Measurements from ENCODE around the gene PCAT6. TPM values are rescaled to one million over a fixed set of nuclear protein-coding genes. Genes with fewer than 3 reads are reported as not detected.

PCAT6 gene
- total RNA-seq, 4 donors from 2014 or later = not detected

DNA sequence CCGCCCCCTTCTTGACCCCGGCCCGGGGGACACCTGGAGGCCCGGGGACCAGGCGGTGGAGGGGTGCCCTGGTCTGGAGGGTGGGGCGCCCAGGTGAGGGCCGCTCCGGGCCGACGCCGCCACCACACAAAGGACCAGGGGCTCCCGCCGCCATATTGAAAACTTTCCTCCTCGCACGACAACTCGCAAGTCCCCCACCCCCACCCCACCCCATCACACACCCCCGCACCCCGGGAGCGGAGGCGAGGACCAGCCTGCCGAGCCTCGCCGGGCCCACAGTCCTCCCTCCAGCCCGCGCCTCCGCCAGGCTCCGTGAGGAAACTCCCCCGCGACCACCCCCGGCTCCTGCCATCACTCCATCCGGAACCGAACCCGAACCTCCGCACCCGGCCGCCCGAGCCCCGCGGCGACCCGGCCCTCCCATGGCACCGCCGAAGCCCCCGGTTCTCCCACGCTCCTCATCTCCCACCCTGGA, 3.3 kb upstream of the PCAT6 start:
- H3K9me3 ChIP-seq = no peaks in the 10 kb centered on the region
- TF ChIP-seq, protein P1, sequence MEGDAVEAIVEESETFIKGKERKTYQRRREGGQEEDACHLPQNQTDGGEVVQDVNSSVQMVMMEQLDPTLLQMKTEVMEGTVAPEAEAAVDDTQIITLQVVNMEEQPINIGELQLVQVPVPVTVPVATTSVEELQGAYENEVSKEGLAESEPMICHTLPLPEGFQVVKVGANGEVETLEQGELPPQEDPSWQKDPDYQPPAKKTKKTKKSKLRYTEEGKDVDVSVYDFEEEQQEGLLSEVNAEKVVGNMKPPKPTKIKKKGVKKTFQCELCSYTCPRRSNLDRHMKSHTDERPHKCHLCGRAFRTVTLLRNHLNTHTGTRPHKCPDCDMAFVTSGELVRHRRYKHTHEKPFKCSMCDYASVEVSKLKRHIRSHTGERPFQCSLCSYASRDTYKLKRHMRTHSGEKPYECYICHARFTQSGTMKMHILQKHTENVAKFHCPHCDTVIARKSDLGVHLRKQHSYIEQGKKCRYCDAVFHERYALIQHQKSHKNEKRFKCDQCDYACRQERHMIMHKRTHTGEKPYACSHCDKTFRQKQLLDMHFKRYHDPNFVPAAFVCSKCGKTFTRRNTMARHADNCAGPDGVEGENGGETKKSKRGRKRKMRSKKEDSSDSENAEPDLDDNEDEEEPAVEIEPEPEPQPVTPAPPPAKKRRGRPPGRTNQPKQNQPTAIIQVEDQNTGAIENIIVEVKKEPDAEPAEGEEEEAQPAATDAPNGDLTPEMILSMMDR (IDR thresholded peaks at IDR 0.05) = no peak
- TF ChIP-seq POLR2A (IDR thresholded peaks at IDR 0.05) = no peak
- no peaks in the 10 kb centered on the region for H3K36me3 ChIP-seq
- peak; percentile 34 to 39 for DNase-seq
- intact Hi-C loops (cut with DNase I; ENCODE audit: low total_unique reads) = loop anchor here (5.0 kb wide), 1 partner anchor 80 kb away; the partner anchor contains the start of gene RABIF
- peak overlapping the region; percentile 73 to 84 for H3K4me3 ChIP-seq
- H3K27me3 ChIP-seq = no peaks in the 10 kb centered on the region
- no peaks in the 10 kb centered on the region for H3K4me1 ChIP-seq
- H3K27ac ChIP-seq = peak overlapping the region; percentile 86 to 92

DNA sequence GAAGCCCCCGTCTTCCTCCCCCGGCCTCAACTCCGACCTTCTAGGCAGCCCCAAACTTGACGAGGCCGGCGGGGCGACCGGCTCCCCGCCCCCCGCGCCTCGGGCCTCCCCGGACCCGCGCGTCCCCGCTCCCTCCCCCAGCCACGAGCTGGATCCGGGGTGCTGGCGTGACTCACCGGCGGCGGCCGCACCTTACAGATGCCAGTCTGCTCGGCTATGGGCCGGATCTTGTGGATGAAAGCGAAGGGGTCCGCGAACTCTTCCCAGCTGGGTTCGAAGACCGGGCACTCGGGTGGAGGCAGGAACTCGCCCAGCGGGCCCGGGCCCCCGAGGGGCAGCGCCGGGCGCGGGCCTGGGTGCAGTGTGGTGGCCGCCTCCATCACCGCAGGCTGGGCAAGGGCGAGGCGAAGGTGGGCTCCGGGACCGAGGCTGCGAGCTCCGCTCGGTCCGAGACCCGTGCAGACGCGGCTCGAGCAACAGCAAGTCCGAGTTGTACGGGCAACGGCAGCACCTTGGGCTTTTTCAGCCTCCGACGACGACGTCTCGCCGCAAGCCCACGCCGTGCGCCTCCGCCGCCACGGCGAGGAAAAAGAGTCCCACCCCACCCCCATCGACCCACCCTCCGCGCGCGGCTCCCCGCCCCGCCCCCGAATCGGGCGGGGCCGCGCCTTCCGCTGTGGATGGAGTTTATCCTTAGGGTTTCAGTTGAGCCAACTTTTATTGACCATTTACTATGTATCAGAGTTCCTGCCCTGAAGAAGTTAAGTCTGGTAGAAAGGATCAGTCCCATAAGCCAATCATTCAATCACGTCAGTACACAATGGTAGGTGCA, 2.6 kb upstream of the PCAT6 start, which contains the start of gene KDM5B:
KDM5B (minus strand) TSS at position 496 of the 832 bp plus-strand sequence; CDS start at position 380, 116 bp downstream.
- Histone ChIP-seq H3K36me3 (no peaks in the 10 kb centered on the region), H3K4me3 (peak within 1 kb of the TSS; percentile 73 to 84), H3K9me3 (no peaks in the 10 kb centered on the region), H3K4me1 (no peaks in the 10 kb centered on the region), H3K27ac (peak within 1 kb of the TSS; percentile 86 to 92), H3K27me3 (no peaks in the 10 kb centered on the region)
- DNase-seq = peak; percentile 69 to 76
- intact Hi-C loops (cut with DNase I; ENCODE audit: low total_unique reads) = loop anchor here (5.0 kb wide), 1 partner anchor 79 kb away; the partner anchor contains the start of gene RABIF
- TF ChIP-seq, protein P1 (IDR thresholded peaks at IDR 0.05) = no peak
- TF ChIP-seq POLR2A (IDR thresholded peaks at IDR 0.05) = peak; percentile 47 to 85

DNA sequence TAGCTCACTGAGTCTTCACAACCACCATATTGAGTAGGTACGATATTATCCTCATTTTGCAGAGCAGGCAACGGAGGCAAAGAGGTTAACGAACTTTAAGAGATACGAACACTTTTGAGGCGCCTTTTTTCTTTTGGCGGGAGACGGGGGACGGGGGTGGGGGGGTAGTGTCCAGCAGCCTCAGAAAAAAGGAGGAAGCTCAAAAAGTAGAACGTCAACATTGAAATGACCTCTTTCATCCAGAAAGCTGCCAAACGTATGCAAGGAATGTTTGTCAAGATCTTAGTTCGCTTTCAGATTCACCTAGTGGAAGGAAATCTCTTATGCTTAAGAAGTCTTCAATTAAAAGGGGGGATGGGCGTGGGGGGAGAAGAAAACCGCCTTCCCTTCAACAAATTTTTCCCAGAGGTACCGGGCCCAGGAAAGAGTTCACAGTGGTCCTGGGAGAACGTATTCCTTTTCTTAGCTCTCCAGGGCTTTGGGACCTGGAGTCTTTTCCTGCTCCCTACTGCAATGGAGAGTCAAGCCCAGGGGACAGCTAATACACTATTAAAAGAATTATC, 1.1 kb upstream of the PCAT6 start:
- TF ChIP-seq, protein P1 (IDR thresholded peaks at IDR 0.05) = no peak
- no peak for TF ChIP-seq POLR2A (IDR thresholded peaks at IDR 0.05)
- Histone ChIP-seq H3K4me1 (no peaks in the 10 kb centered on the region), H3K27ac (peak overlapping the region; percentile 83 to 85), H3K27me3 (no peaks in the 10 kb centered on the region), H3K9me3 (no peaks in the 10 kb centered on the region), H3K4me3 (peak overlapping the region in 1 of 2 donors; percentile 77), H3K36me3 (no peaks in the 10 kb centered on the region)
- intact Hi-C loops (cut with DNase I; ENCODE audit: low total_unique reads) = loop anchor here (5.0 kb wide), 1 partner anchor 78 kb away; the partner anchor contains the start of gene RABIF
- DNase-seq = no peak

DNA sequence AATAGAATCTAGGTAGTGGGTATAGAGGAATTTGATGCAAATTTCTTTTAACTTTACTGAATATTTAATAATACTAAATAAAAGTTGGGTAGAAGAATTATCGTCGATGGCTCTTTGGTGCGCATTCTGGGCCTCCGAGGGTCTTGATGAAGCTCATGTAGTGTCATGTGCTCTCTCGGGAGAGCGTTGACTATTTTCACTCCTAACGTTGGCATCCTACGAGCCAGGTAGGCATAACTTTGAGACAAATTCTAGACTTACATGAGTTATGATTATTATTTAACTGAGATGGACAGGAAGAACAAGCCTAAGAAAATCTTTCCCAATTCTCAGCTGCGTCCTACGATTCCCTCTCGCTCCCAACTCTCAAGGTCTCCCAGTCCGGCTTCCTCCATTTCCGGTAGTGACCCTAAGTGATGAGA, 550 bp upstream of the PCAT6 start:
- Histone ChIP-seq H3K27ac (peak overlapping the region; percentile 83 to 85), H3K36me3 (no peaks in the 10 kb centered on the region), H3K4me3 (peak overlapping the region; percentile 75 to 77), H3K27me3 (no peaks in the 10 kb centered on the region), H3K9me3 (no peaks in the 10 kb centered on the region), H3K4me1 (no peaks in the 10 kb centered on the region)
- intact Hi-C loops (cut with DNase I; ENCODE audit: low total_unique reads) = no loop called here
- TF ChIP-seq, protein P1 (IDR thresholded peaks at IDR 0.05) = no peak
- TF ChIP-seq POLR2A (IDR thresholded peaks at IDR 0.05) = no peak
- DNase-seq = no peak
